GM12878 (cell line): ENCODE measurements around the gene KLHDC9. TPM values are rescaled to one million over a fixed set of nuclear protein-coding genes. Genes with fewer than 3 reads are reported as not detected.

Source experiments
- ATF3 ChIP-seq: IDR thresholded peaks from 2 replicates; pipeline ENCODE4 v1.6.1; 2011; ENCODE audit warnings: low read depth, mild to moderate bottlenecking, low read length, moderate library complexity, borderline replicate concordance; ENCODE audit errors: extremely low read depth
- BCL11A ChIP-seq: IDR thresholded peaks from 2 replicates; pipeline ENCODE4 v1.6.1; 2011; ENCODE audit warnings: low read depth, low read length
- CBX5 ChIP-seq: sonication (generic); IDR thresholded peaks from 2 replicates; pipeline ENCODE4 v1.6.1; 2016; ENCODE audit warnings: low read depth, moderate library complexity, mild to moderate bottlenecking, inconsistent platforms
- CHD4 ChIP-seq: fragments of 200-600 bp; sonication (generic); IDR thresholded peaks from 2 replicates; pipeline ENCODE4 v1.6.1; 2016; ENCODE audit warnings: mild to moderate bottlenecking
- EED ChIP-seq: sonication (generic); IDR thresholded peaks from 2 replicates; pipeline ENCODE4 v1.6.1; 2016; ENCODE audit warnings: antibody characterized with exemption, low read depth
- ETV6 ChIP-seq, 2 experiments: fragments of 450-650 bp in 1 of 2; IDR thresholded peaks in 1 of 2; conservative IDR thresholded peaks in 1 of 2; 2 replicates each; pipeline ENCODE4 v1.6.1; 2014; ENCODE audit warnings: antibody characterized with exemption in 1 of 2, borderline replicate concordance in 1 of 2, low read depth in 1 of 2, mild to moderate bottlenecking in 1 of 2, moderate library complexity in 1 of 2
- IKZF2 ChIP-seq, 2 experiments: fragments of 450-650 bp; IDR thresholded peaks; 2 replicates each; pipeline ENCODE4 v1.6.1; 2017; ENCODE audit warnings: mild to moderate bottlenecking in 2 of 2, moderate library complexity in 2 of 2
- JUND ChIP-seq: IDR thresholded peaks from 2 replicates; pipeline ENCODE4 v1.6.1; 2012; ENCODE audit warnings: low read depth, mild to moderate bottlenecking, low read length, improper control_type of control experiment, moderate library complexity
- NKRF ChIP-seq: fragments of 450-650 bp; conservative IDR thresholded peaks from 2 replicates; pipeline ENCODE4 v1.6.1; 2017; ENCODE audit warnings: mild to moderate bottlenecking, moderate library complexity
- NR2C2 ChIP-seq: IDR thresholded peaks from 2 replicates; pipeline ENCODE4 v1.6.1; 2011; ENCODE audit warnings: borderline replicate concordance, low read depth; ENCODE audit not compliant: control insufficient read depth, insufficient read length
- PAX5 ChIP-seq: IDR thresholded peaks from 2 replicates; pipeline ENCODE4 v1.6.1; 2011; ENCODE audit warnings: low read depth, low read length, borderline replicate concordance
- PAX8 ChIP-seq: fragments of 450-650 bp; IDR thresholded peaks from 2 replicates; pipeline ENCODE4 v1.6.1; 2017; ENCODE audit warnings: mild to moderate bottlenecking, moderate library complexity
- RB1 ChIP-seq: fragments of 450-650 bp; formaldehyde crosslinking; IDR thresholded peaks from 2 replicates; pipeline ENCODE4 v1.6.1; 2017; ENCODE audit warnings: mild to moderate bottlenecking, borderline replicate concordance
- SUZ12 ChIP-seq: fragments of 200-600 bp; sonication (generic); IDR thresholded peaks from one replicate; pipeline ENCODE4 v1.6.1; 2018; ENCODE audit warnings: antibody characterized with exemption, mild to moderate bottlenecking; ENCODE audit not compliant: unreplicated experiment
- TARDBP ChIP-seq: IDR thresholded peaks from 2 replicates; pipeline ENCODE4 v1.6.1; 2016; ENCODE audit warnings: borderline replicate concordance
- TCF12 ChIP-seq: IDR thresholded peaks from 2 replicates; pipeline ENCODE4 v1.6.1; 2011; ENCODE audit warnings: low read depth, mild to moderate bottlenecking, low read length
- USF2 ChIP-seq: IDR thresholded peaks from 2 replicates; pipeline ENCODE4 v1.6.1; 2011; ENCODE audit warnings: low read depth, low read length, improper control_type of control experiment, borderline replicate concordance
- YY1 ChIP-seq: IDR thresholded peaks from 2 replicates; pipeline ENCODE4 v1.6.1; 2011; ENCODE audit warnings: low read depth, mild to moderate bottlenecking, low read length
- ZBED1 ChIP-seq: IDR thresholded peaks from 2 replicates; pipeline ENCODE4 v1.6.1; 2016; ENCODE audit warnings: borderline replicate concordance
- ZNF24 ChIP-seq: fragments of 450-650 bp; IDR thresholded peaks from 2 replicates; pipeline ENCODE4 v1.6.1; 2017; ENCODE audit warnings: antibody characterized with exemption, mild to moderate bottlenecking
- ZSCAN29 ChIP-seq: fragments of 450-650 bp; IDR thresholded peaks from 2 replicates; pipeline ENCODE4 v1.6.1; 2017; ENCODE audit warnings: mild to moderate bottlenecking, moderate library complexity
- polyA plus RNA-seq, 11 experiments: library from polyadenylated mRNA; depleted of rRNA in 4 of 11; unstranded in 6 of 11; stranded (reverse) in 5 of 11; fragments of >200 nt; fragmentation: Nextera tagmentation in 4 of 11; fragmentation: Illumina TruSeq in 1 of 11; extraction: Ambion mirVana in 4 of 11; extraction: Trizol in 1 of 11; gene quantifications; 1 replicate in 1 of 11; 2 replicates in 10 of 11; pipeline versions ENCODE4 v1.2.1 to v1.2.3, GENCODE V29; 2011 to 2016; ENCODE audit warnings: inconsistent platforms in 2 of 11, missing spikeins in 2 of 11, low read depth in 1 of 11
- total RNA-seq, 4 experiments: library from RNA; depleted of rRNA in 3 of 4; stranded (reverse); fragments of >200 nt in 3 of 4; fragmentation: Illumina TruSeq in 1 of 4; extraction: Trizol in 1 of 4; gene quantifications; 2 replicates each; pipeline versions ENCODE4 v1.2.1 to v1.2.3, GENCODE V29; 2013 to 2021
- TF ChIP-seq, protein P1 (sequence below): fragments of 450-650 bp; IDR thresholded peaks from 2 replicates; pipeline ENCODE4 v1.6.1; 2017; ENCODE audit warnings: mild to moderate bottlenecking
- TF ChIP-seq, protein P2 (sequence below): fragments of 450-650 bp; IDR thresholded peaks from 2 replicates; pipeline ENCODE4 v1.6.1; 2017; ENCODE audit warnings: low read depth, mild to moderate bottlenecking, moderate library complexity

KLHDC9 gene
- total and polyA plus RNA-seq, 10 of the 15 experiments (the other 5 are each of a cell fraction or from before 2014, with no cell fraction given), result 0.66 to 4.9 (median 2.6) TPM

- TF ChIP-seq NKRF, result peak; percentile 60
- TF ChIP-seq, protein P1, sequence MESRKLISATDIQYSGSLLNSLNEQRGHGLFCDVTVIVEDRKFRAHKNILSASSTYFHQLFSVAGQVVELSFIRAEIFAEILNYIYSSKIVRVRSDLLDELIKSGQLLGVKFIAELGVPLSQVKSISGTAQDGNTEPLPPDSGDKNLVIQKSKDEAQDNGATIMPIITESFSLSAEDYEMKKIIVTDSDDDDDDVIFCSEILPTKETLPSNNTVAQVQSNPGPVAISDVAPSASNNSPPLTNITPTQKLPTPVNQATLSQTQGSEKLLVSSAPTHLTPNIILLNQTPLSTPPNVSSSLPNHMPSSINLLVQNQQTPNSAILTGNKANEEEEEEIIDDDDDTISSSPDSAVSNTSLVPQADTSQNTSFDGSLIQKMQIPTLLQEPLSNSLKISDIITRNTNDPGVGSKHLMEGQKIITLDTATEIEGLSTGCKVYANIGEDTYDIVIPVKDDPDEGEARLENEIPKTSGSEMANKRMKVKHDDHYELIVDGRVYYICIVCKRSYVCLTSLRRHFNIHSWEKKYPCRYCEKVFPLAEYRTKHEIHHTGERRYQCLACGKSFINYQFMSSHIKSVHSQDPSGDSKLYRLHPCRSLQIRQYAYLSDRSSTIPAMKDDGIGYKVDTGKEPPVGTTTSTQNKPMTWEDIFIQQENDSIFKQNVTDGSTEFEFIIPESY, result no peak
- TF ChIP-seq USF2, result no peak
- TF ChIP-seq, protein P2, sequence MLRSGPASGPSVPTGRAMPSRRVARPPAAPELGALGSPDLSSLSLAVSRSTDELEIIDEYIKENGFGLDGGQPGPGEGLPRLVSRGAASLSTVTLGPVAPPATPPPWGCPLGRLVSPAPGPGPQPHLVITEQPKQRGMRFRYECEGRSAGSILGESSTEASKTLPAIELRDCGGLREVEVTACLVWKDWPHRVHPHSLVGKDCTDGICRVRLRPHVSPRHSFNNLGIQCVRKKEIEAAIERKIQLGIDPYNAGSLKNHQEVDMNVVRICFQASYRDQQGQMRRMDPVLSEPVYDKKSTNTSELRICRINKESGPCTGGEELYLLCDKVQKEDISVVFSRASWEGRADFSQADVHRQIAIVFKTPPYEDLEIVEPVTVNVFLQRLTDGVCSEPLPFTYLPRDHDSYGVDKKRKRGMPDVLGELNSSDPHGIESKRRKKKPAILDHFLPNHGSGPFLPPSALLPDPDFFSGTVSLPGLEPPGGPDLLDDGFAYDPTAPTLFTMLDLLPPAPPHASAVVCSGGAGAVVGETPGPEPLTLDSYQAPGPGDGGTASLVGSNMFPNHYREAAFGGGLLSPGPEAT, result peak; percentile 60; the same call in 1 of the 2 replicates
- TF ChIP-seq PAX5, result no peak
- no peak for TF ChIP-seq ZBED1
- TF ChIP-seq BCL11A, result no peak
- TF ChIP-seq JUND, result no peak
- no peak for TF ChIP-seq NR2C2
- no peak for TF ChIP-seq PAX8
- no peak for TF ChIP-seq CBX5
- TF ChIP-seq IKZF2 (IDR thresholded peaks at IDR 0.05), result peak; percentile 70 to 78
- no peak for TF ChIP-seq CHD4
- TF ChIP-seq ATF3, result no peak
- peak in 1 of 2 experiments; percentile 33; a peak in 2 of 4 replicates for TF ChIP-seq ETV6 (conservative IDR thresholded peaks at IDR 0.05 in 1 of 2, IDR thresholded peaks at IDR 0.05 in 1 of 2; ENCODE audit: borderline replicate concordance in 1 of 2, low read depth in 1 of 2)
- TF ChIP-seq ZNF24, result peak; percentile 50; the same call in 1 of the 2 replicates
- peak; percentile 72 for TF ChIP-seq EED
- 0 out of 2 replicates have a peak, but pooled peaks have one; percentile 38 for TF ChIP-seq TCF12
- no peak for TF ChIP-seq SUZ12
- peak; percentile 60; the same call in 1 of the 2 replicates for TF ChIP-seq RB1
- TF ChIP-seq YY1, result peak; percentile 99
- TF ChIP-seq TARDBP, result peak; percentile 93
- TF ChIP-seq ZSCAN29, result 0 out of 2 replicates have a peak, but pooled peaks have one; percentile 12
Observed at GRCh38 chr1:161132410-161133219, 34.5 kb downstream of the KLHDC9 start, which contains the start of gene DEDD (continued).
